Mesenchymal stem cell (in vitro differentiated cells and primary cell): ENCODE measurements around the gene AVPI1.

ENCODE experiments used
- DNase-seq: peaks from one replicate; pipeline ENCODE4 v3.0.0-alpha.2; 2013
- H2AFZ ChIP-seq: one replicate; pipeline ENCODE4 v1.6.1; 2013; ENCODE audit warnings: low read depth, mild to moderate bottlenecking, control low read depth, inconsistent platforms, low read length, moderate library complexity
- H2AK5ac ChIP-seq: 2 replicates; pipeline ENCODE4 v1.6.1; 2013; ENCODE audit warnings: low read length, moderate library complexity, mild to moderate bottlenecking, inconsistent platforms; ENCODE audit not compliant: severe bottlenecking
- H2BK120ac ChIP-seq: one replicate; pipeline ENCODE4 v1.6.1; 2013; ENCODE audit warnings: low read depth, mild to moderate bottlenecking, inconsistent platforms, low read length, moderate library complexity
- H2BK12ac ChIP-seq, 2 experiments: one replicate each; pipeline ENCODE4 v1.6.1; 2013; ENCODE audit warnings: inconsistent platforms in 2 of 2, low read length in 2 of 2, mild to moderate bottlenecking in 2 of 2, moderate library complexity in 2 of 2, control low read depth in 1 of 2
- H2BK15ac ChIP-seq: one replicate; pipeline ENCODE4 v1.6.1; 2013; ENCODE audit warnings: mild to moderate bottlenecking, low read depth, inconsistent platforms; ENCODE audit not compliant: poor library complexity, severe bottlenecking
- H2BK5ac ChIP-seq: 2 replicates; pipeline ENCODE4 v1.6.1; 2013; ENCODE audit warnings: low read depth, mild to moderate bottlenecking, low read length, control low read depth, inconsistent platforms; ENCODE audit not compliant: poor library complexity, severe bottlenecking
- H3K14ac ChIP-seq, 2 experiments: one replicate each; pipeline ENCODE4 v1.6.1; 2013; ENCODE audit warnings: inconsistent platforms in 2 of 2, low read length in 2 of 2, control low read depth in 1 of 2, mild to moderate bottlenecking in 1 of 2, moderate library complexity in 1 of 2
- H3K18ac ChIP-seq, 2 experiments: one replicate each; pipeline ENCODE4 v1.6.1; 2013; ENCODE audit warnings: inconsistent platforms in 2 of 2, low read length in 2 of 2, control low read depth in 1 of 2, low read depth in 1 of 2, mild to moderate bottlenecking in 1 of 2
- H3K23ac ChIP-seq, 2 experiments: one replicate each; pipeline ENCODE4 v1.6.1; 2013; ENCODE audit warnings: inconsistent platforms in 2 of 2, low read length in 2 of 2, mild to moderate bottlenecking in 2 of 2, moderate library complexity in 2 of 2, control low read depth in 1 of 2
- H3K27ac ChIP-seq: 2 replicates; pipeline ENCODE4 v1.5.1; 2013; ENCODE audit warnings: mild to moderate bottlenecking, moderate library complexity, low read length, control low read depth, inconsistent platforms; ENCODE audit not compliant: poor library complexity, severe bottlenecking
- H3K27me3 ChIP-seq, 2 experiments: 2 replicates each; pipeline versions ENCODE4 v1.6.1 to v1.7.0; 2013; ENCODE audit warnings: low read length in 2 of 2, mild to moderate bottlenecking in 2 of 2, moderate library complexity in 2 of 2, control low read depth in 1 of 2, inconsistent platforms in 1 of 2; ENCODE audit not compliant: control insufficient read depth in 1 of 2, insufficient read depth in 1 of 2
- H3K36me3 ChIP-seq, 2 experiments: 2 replicates each; pipeline versions ENCODE4 v1.6.1 to v1.7.0; 2013; ENCODE audit warnings: low read length in 2 of 2, control low read depth in 1 of 2, inconsistent platforms in 1 of 2, low read depth in 1 of 2, mild to moderate bottlenecking in 1 of 2; ENCODE audit not compliant: insufficient read depth in 2 of 2, control insufficient read depth in 1 of 2
- H3K4ac ChIP-seq, 2 experiments: one replicate each; pipeline ENCODE4 v1.6.1; 2013; ENCODE audit warnings: inconsistent platforms in 2 of 2, low read length in 2 of 2, mild to moderate bottlenecking in 2 of 2, moderate library complexity in 2 of 2, control low read depth in 1 of 2, low read depth in 1 of 2
- H3K4me1 ChIP-seq: 2 replicates; pipeline ENCODE4 v1.6.1; 2013; ENCODE audit warnings: low read depth, low read length, control low read depth; ENCODE audit not compliant: control insufficient read depth, insufficient read depth
- H3K4me2 ChIP-seq: 2 replicates; pipeline ENCODE4 v1.6.1; 2013; ENCODE audit warnings: low read length, mild to moderate bottlenecking, inconsistent platforms; ENCODE audit not compliant: poor library complexity, severe bottlenecking
- H3K4me3 ChIP-seq, 2 experiments: 2 replicates each; pipeline versions ENCODE4 v1.5.1 to v1.7.0; 2013; ENCODE audit warnings: low read length in 2 of 2, mild to moderate bottlenecking in 2 of 2, control low read depth in 1 of 2, low read depth in 1 of 2; ENCODE audit not compliant: insufficient read depth in 1 of 2
- H3K79me1 ChIP-seq: replicated peaks from 2 replicates; pipeline ENCODE4 v1.6.1; 2013; ENCODE audit warnings: mild to moderate bottlenecking, control low read depth, low read length, inconsistent platforms; ENCODE audit not compliant: poor library complexity, severe bottlenecking
- H3K9ac ChIP-seq: 2 replicates; pipeline ENCODE4 v1.7.0; 2013; ENCODE audit warnings: mild to moderate bottlenecking, low read length, moderate library complexity
- H3K9me3 ChIP-seq: 2 replicates; pipeline ENCODE4 v1.7.0; 2013; ENCODE audit warnings: mild to moderate bottlenecking, low read length; ENCODE audit not compliant: control insufficient read depth
- H4K8ac ChIP-seq: one replicate; pipeline ENCODE4 v1.6.1; 2013; ENCODE audit warnings: inconsistent platforms, mild to moderate bottlenecking, low read length, moderate library complexity
- H4K91ac ChIP-seq: one replicate; pipeline ENCODE4 v1.6.1; 2013; ENCODE audit warnings: mild to moderate bottlenecking, low read length, inconsistent platforms
- WGBS: methylation state at CpG from one replicate; pipeline ENCODE4 v1.1.7; 2013; ENCODE audit warnings: mixed read lengths; 5-methylcytosine and 5-hydroxymethylcytosine counted together

The AVPI1 gene

DNA sequence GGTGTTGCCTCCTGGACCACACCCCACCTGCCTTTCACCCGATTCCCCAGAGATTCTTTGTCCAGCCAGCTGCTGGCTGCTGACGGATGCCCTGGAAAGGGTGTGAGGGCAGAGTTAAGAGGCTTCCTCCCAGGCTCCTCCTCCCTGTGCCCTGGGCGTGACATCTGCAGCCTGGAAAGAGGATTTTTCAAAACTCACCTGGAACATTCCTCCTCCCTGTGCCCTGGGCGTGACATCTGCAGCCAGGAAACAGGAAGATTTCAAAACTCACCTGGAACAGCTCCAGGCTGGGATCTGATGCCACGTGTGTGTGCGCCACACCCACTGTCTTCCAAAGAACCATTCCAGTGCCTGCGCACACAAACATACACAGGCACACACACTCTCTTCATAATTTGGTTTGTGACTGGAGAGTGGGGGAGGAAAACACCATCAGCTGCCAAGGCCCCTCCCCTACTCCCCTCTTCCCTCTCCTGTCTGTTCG, 31.7 kb upstream of the AVPI1 start:
- no peak overlapping the region for H2AK5ac ChIP-seq
- no peak overlapping the region for H3K18ac ChIP-seq
- 87% methylated on average over 8 of the region's 8 CpGs for WGBS
- no peaks in the 10 kb centered on the region for H3K27me3 ChIP-seq
- peaks cover 22% of the 10 kb centered on the region for H3K4me1 ChIP-seq
- H3K14ac ChIP-seq: no peak overlapping the region
- H3K4ac ChIP-seq: no peak overlapping the region
- H3K23ac ChIP-seq: no peak overlapping the region
- H3K79me1 ChIP-seq: peaks cover 28% of the 10 kb centered on the region
- no peaks in the 10 kb centered on the region for H3K9me3 ChIP-seq
- H2BK12ac ChIP-seq: no peak overlapping the region
- H2BK5ac ChIP-seq: no peak overlapping the region
- no peak overlapping the region for H4K8ac ChIP-seq
- H2BK120ac ChIP-seq: no peak overlapping the region
- no peak overlapping the region for H4K91ac ChIP-seq
- H3K4me2 ChIP-seq: no peak overlapping the region
- DNase-seq: no peak
- H3K27ac ChIP-seq: no peak overlapping the region
- no peak overlapping the region for H2BK15ac ChIP-seq
- no peak overlapping the region for H3K4me3 ChIP-seq
- peak overlapping the region; percentile 11 for H3K9ac ChIP-seq
- no peak overlapping the region for H2AFZ ChIP-seq
- peaks cover 32 to 40% of the 10 kb centered on the region in 2 experiments for H3K36me3 ChIP-seq

DNA sequence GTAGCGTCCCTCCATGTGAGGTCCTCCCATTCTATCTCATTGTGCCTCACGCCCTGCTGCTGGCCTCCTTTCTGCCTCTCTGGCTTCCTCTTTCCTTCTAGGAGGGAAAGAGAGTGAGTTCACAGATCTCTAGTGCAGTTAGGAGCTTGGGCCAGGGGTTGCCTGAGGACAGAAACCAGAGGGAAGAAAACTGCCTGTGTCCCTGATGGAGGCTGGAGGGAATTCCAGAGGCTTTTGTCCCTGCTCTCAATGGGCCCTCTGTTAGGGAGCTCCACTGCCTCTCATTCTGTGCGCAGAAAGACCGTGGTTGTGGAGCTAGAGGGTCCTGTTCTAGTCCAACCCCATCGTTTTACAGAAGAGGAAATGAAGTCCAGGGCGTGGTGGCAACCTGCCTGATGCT, 31.1 kb upstream of the AVPI1 start:
- Histone ChIP-seq H2BK5ac (no peak overlapping the region), H2AFZ (no peak overlapping the region), H2BK12ac (no peak overlapping the region), H3K27ac (no peak overlapping the region), H3K79me1 (peaks cover 28% of the 10 kb centered on the region), H2BK120ac (no peak overlapping the region), H3K36me3 (peaks cover 32 to 40% of the 10 kb centered on the region in 2 experiments), H3K4me2 (no peak overlapping the region), H3K9me3 (no peaks in the 10 kb centered on the region), H3K4ac (no peak overlapping the region), H3K4me3 (no peak overlapping the region), H2BK15ac (no peak overlapping the region), H4K8ac (no peak overlapping the region), H3K23ac (no peak overlapping the region), H3K14ac (no peak overlapping the region), H3K18ac (no peak overlapping the region), H3K9ac (peak overlapping the region; percentile 4), H2AK5ac (no peak overlapping the region), H4K91ac (no peak overlapping the region), H3K27me3 (no peaks in the 10 kb centered on the region), H3K4me1 (peaks cover 24% of the 10 kb centered on the region)
- DNase-seq: no peak
- 92% methylated on average over 5 of the region's 6 CpGs for WGBS

DNA sequence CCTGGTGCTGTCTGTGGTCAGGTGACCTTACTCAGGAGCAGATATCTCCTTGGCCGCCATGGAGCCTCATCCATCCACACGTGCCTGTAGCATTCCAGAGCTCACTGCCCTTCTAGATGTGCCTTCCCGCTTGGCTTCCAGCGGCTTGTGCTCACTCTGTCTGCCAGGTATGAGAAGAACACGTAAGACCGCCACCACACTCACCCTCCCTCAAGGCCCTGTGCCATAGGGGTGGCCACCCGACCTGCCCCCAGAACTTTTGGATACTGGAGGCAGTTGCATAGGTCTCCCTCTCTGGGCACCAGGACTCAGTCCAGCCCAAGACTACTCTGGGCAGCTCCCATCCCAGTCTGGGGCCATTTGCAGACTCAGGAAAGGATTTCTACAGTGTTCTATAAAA, 30.6 kb upstream of the AVPI1 start:
- no peak overlapping the region for H2BK15ac ChIP-seq
- 97% methylated on average over 7 of the region's 7 CpGs for WGBS
- H3K79me1 ChIP-seq: peaks cover 31% of the 10 kb centered on the region
- H3K27me3 ChIP-seq: no peaks in the 10 kb centered on the region
- peak overlapping the region in 1 of 2 experiments; percentile 6 for H3K18ac ChIP-seq
- no peak overlapping the region for H2AK5ac ChIP-seq
- no peak for DNase-seq
- no peak overlapping the region for H2BK5ac ChIP-seq
- H3K36me3 ChIP-seq: peaks cover 29 to 40% of the 10 kb centered on the region in 2 experiments
- H2BK120ac ChIP-seq: no peak overlapping the region
- peak overlapping the region; percentile 4 for H3K9ac ChIP-seq
- no peak overlapping the region for H3K4ac ChIP-seq
- H3K23ac ChIP-seq: no peak overlapping the region
- H3K14ac ChIP-seq: no peak overlapping the region
- peaks cover 28% of the 10 kb centered on the region for H3K4me1 ChIP-seq
- H4K8ac ChIP-seq: no peak overlapping the region
- H3K4me2 ChIP-seq: no peak overlapping the region
- H3K9me3 ChIP-seq: no peaks in the 10 kb centered on the region
- no peak overlapping the region for H4K91ac ChIP-seq
- H2AFZ ChIP-seq: no peak overlapping the region
- peak overlapping the region in 1 of 2 experiments; percentile 38 for H2BK12ac ChIP-seq
- H3K4me3 ChIP-seq: no peak overlapping the region
- H3K27ac ChIP-seq: no peak overlapping the region

DNA sequence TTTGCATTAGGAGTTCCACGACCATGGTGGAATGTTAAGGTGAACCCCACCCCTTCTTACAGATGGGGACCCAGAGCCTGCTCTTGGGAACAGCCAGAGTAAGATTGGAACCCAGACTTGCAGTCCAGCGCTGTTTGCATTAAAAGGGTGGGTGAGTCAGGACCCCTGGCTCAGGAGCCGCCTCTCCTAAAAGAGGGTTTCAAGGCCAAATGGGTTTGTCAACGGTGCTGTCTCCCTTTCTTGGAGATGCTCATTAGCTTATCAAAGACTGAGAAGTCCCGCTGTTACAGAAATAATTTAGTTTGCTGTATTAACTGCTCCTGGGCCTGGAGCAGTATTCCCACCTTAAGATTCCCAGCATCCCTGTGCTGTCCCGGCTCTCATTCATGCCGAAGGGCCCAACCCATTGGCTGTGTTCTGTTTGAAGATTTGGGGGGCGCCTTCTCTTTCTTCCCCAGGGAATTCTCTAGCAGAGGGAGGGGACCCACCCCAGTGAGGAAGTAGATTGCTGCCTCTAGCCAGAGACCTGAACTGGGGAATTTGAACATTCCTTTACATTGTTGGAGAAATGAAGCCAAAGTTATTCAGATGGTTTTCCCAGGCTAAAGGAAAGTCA, 28.3 kb upstream of the AVPI1 start:
- peak overlapping the region; percentile 49 to 100 for H3K18ac ChIP-seq
- no peak overlapping the region for H3K14ac ChIP-seq
- peaks cover 28% of the 10 kb centered on the region for H3K4me1 ChIP-seq
- H4K8ac ChIP-seq: peak overlapping the region; percentile 40
- peak overlapping the region; percentile 15 to 29 for H3K4ac ChIP-seq
- H3K9me3 ChIP-seq: no peaks in the 10 kb centered on the region
- H3K27me3 ChIP-seq: no peaks in the 10 kb centered on the region
- H3K36me3 ChIP-seq: peaks cover 26 to 40% of the 10 kb centered on the region in 2 experiments
- H3K4me2 ChIP-seq: peak overlapping the region; percentile 62
- WGBS: 40% methylated on average over 8 of the region's 8 CpGs
- peak overlapping the region; percentile 20 to 37 for H3K23ac ChIP-seq
- no peak overlapping the region for H2BK120ac ChIP-seq
- H4K91ac ChIP-seq: peak overlapping the region; percentile 44
- no peak overlapping the region for H2BK12ac ChIP-seq
- peak overlapping the region; percentile 83 to 93 for H3K4me3 ChIP-seq
- DNase-seq: no peak
- H3K27ac ChIP-seq: peak overlapping the region; percentile 76
- peak overlapping the region; percentile 97 for H3K9ac ChIP-seq
- H2BK5ac ChIP-seq: no peak overlapping the region
- peaks cover 31% of the 10 kb centered on the region for H3K79me1 ChIP-seq
- H2AK5ac ChIP-seq: peak overlapping the region; percentile 27
- no peak overlapping the region for H2AFZ ChIP-seq
- no peak overlapping the region for H2BK15ac ChIP-seq
